Stimulated activated naive CD8-positive, alpha-beta T cell treated with anti-CD3 and anti-CD28 coated beads, Interleukin-15, Interleukin-2, amounts not matched to agents 100 ng/mL and 50 ng/mL, for 24 hours (primary cell): ENCODE data around the gene TRAF2.
A peak's percentile ranks its signal among the peaks of the same experiment; 100 is the strongest.

ENCODE experiments used
- H3K27ac Mint-ChIP-seq: one replicate; pipeline ENCODE4 v1.8.0; 2021; ENCODE audit warnings: mild to moderate bottlenecking, mixed read lengths
- H3K27me3 Mint-ChIP-seq: one replicate; pipeline ENCODE4 v1.8.0; 2021; ENCODE audit warnings: mixed read lengths
- H3K36me3 Mint-ChIP-seq: one replicate; pipeline ENCODE4 v1.8.0; 2021; ENCODE audit warnings: low read depth, mixed read lengths
- H3K4me1 Mint-ChIP-seq: one replicate; pipeline ENCODE4 v1.8.0; 2021; ENCODE audit warnings: low read depth, mixed read lengths
- H3K4me3 Mint-ChIP-seq: one replicate; pipeline ENCODE4 v1.8.0; 2021; ENCODE audit warnings: mild to moderate bottlenecking, mixed read lengths
- H3K9me3 Mint-ChIP-seq: one replicate; pipeline ENCODE4 v1.8.0; 2021; ENCODE audit warnings: mixed read lengths

The TRAF2 gene

GRCh38 chr9:136947028-136947891 is 60.9 kb downstream of the TRAF2 start:
- Mint-ChIP-seq H3K9me3 (no peaks in the 10 kb centered on the region), H3K27me3 (no peaks in the 10 kb centered on the region), H3K36me3 (no peaks in the 10 kb centered on the region), H3K27ac (no peak overlapping the region), H3K4me1 (peaks cover 13% of the 10 kb centered on the region), H3K4me3 (no peak overlapping the region)

DNA sequence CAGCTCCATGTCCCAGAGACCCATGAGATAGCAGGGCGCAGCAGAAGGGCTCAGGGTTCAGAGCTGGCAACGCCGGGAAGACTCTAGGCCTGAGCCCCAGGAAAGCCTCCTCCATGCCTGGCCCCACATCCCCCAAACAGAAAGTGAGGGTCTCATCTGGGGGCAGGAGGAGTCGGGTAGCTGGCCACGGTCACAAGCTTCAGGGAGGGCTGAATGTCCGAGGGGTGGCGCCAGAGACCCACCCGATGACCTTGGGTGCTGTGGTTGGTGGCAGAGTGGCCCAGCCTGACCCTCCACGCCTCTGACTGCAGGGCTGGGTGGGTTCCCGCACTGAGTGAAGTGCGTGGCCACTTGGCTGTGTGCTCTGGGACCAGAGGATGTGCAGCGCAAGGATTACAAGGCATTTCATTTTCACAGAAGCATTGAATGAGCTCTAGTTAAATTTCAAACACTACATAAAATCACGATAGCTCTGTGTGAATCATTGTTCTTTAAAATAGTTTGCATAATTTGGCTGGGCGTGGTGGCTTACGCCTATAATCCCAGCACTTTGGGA is 61.7 kb downstream of the TRAF2 start:
- H3K27ac Mint-ChIP-seq = no peak overlapping the region
- H3K4me3 Mint-ChIP-seq = peak overlapping the region; percentile 40
- no peaks in the 10 kb centered on the region for H3K9me3 Mint-ChIP-seq
- H3K4me1 Mint-ChIP-seq = peaks cover 7% of the 10 kb centered on the region
- no peaks in the 10 kb centered on the region for H3K27me3 Mint-ChIP-seq
- H3K36me3 Mint-ChIP-seq = no peaks in the 10 kb centered on the region

DNA sequence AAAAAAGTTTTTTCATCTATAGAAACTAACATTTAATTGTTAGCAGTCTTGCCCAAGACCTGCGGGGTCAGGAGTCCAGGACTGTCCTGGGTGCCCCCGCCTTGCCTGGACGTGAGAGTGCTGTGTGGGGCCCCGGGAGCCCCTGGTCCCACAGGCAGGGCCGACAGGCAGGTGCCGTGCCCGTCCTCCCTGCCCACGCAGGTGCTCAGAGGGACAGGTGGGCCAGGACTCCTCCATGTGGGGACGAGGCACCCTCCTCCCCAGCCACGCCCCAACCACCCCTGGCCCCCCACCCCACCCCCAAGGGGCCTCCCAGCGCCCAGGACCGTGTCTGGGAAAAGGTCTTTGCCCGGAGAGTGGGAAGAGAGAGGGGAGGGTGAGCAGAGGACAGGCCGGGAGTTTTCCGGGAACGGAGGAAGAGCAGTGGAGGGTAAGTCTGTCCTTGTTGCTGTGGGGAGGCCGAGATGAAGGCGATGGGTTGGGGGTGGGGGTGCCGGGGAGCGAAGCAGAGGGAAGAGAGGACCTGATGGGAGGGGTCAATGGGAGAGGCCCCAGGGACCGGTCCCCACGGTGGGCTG is 63.0 kb downstream of the TRAF2 start:
- peak overlapping the region; percentile 75 for H3K27ac Mint-ChIP-seq
- no peaks in the 10 kb centered on the region for H3K27me3 Mint-ChIP-seq
- peak overlapping the region; percentile 80 for H3K4me3 Mint-ChIP-seq
- H3K4me1 Mint-ChIP-seq = peaks cover 7% of the 10 kb centered on the region
- no peaks in the 10 kb centered on the region for H3K36me3 Mint-ChIP-seq
- no peaks in the 10 kb centered on the region for H3K9me3 Mint-ChIP-seq

- peak overlapping the region; percentile 79 for H3K27ac Mint-ChIP-seq
- no peaks in the 10 kb centered on the region for H3K27me3 Mint-ChIP-seq
- peaks cover 3% of the 10 kb centered on the region for H3K4me1 Mint-ChIP-seq
- no peaks in the 10 kb centered on the region for H3K36me3 Mint-ChIP-seq
- no peaks in the 10 kb centered on the region for H3K9me3 Mint-ChIP-seq
- H3K4me3 Mint-ChIP-seq = peak overlapping the region; percentile 80
These were observed 63.7 kb downstream of the TRAF2 start for GRCh38 chr9:136949817-136950655.

DNA sequence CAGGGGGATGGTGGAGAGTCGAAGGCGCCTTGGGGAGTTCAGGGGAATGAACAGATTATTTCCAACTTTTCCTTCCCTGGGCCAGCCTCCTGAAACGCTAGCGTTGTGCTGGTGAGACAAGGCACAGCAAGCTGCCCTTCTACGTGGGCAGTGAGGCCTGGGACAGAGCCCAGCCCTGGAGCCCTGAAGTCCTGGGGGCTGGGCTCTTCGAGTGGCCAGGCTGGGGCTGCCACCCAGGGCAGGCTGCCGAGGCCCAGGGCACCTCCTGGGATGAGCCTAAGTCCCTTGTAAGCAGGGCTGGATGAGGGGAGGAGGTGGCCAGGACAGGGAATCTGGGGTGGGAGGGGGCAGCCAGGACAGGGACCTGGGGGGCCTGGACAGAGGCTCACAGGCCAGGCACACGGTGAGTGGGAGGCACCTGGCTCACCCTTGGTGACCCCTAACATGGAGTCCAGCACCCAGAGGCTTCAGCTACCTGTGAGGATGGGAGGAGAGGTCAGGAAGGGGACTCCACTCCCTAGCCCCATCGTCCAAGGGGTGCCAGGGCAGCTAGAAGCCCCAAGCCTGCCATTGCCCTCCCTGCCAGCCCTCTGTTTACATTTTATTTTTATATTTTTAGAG is 64.5 kb downstream of the TRAF2 start:
- H3K27ac Mint-ChIP-seq = peak overlapping the region; percentile 79
- H3K4me3 Mint-ChIP-seq = peak overlapping the region; percentile 77
- H3K9me3 Mint-ChIP-seq = no peaks in the 10 kb centered on the region
- peaks cover 3% of the 10 kb centered on the region for H3K4me1 Mint-ChIP-seq
- H3K27me3 Mint-ChIP-seq = no peaks in the 10 kb centered on the region
- H3K36me3 Mint-ChIP-seq = no peaks in the 10 kb centered on the region

GRCh38 chr9:136951541-136952320 is 65.4 kb downstream of the TRAF2 start, which contains the start of gene LCN12:
Gene LCN12 (plus strand): TSS chr9:136952273. CDS start chr9:136952328, 55 bp downstream.
- Mint-ChIP-seq H3K9me3 (peaks cover 7% of the 10 kb centered on the region), H3K4me1 (peaks cover 3% of the 10 kb centered on the region), H3K36me3 (no peaks in the 10 kb centered on the region), H3K4me3 (no peak within 1 kb of the TSS), H3K27me3 (no peaks in the 10 kb centered on the region), H3K27ac (no peak within 1 kb of the TSS)

DNA sequence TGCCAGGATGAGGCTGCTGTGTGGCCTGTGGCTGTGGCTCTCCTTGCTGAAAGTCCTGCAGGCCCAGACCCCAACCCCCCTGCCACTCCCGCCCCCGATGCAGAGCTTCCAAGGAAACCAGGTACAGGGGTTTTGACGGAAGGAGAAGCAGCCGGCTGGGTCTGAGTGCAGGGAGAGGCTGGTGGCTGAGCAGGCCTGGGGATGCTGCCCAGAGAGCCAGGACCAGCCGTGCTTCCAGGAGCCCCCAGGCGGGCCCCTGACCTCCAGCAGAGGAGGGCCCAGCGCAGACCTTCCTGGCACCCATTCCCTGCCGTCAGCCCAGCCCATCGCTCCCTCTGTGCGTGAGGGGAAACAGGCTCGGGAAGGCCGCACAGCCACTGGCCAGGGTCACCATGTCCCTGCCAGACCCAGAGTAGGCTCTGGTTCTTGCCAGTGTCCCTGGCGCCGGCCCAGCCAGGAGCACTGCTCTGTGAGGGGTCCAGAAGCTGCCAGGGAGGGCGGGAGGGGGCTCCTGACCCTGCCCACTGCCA is 66.1 kb downstream of the TRAF2 start:
- peaks cover 3% of the 10 kb centered on the region for H3K4me1 Mint-ChIP-seq
- no peak overlapping the region for H3K27ac Mint-ChIP-seq
- peaks cover 8% of the 10 kb centered on the region for H3K9me3 Mint-ChIP-seq
- no peaks in the 10 kb centered on the region for H3K27me3 Mint-ChIP-seq
- H3K4me3 Mint-ChIP-seq = no peak overlapping the region
- H3K36me3 Mint-ChIP-seq = no peaks in the 10 kb centered on the region

- Mint-ChIP-seq H3K4me1 (peaks cover 3% of the 10 kb centered on the region), H3K27me3 (no peaks in the 10 kb centered on the region), H3K4me3 (no peak overlapping the region)
These were observed 66.8 kb downstream of the TRAF2 start for GRCh38 chr9:136952876-136953770.

DNA sequence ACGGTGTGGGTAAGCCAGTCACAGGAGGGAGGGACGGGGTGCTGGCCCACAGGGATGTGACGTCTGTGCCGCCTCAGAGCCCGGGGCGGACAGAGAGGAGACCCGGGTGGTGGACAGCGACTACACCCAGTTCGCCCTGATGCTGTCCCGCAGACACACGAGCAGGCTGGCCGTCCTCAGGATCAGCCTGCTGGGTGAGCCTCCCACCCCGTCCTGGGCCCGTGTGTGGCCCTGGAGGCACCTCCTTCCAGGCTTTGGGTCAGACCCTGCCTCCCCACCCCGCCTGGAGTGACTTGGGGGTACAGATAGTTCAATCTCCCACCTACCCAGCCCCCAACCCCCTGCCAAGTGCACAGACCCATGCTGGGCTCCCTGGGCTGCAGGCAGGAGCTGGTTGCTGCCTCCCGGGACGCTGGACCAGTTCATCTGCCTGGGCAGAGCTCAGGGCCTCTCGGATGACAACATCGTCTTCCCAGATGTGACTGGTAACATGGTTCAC is 67.5 kb downstream of the TRAF2 start:
- Mint-ChIP-seq H3K27ac (no peak overlapping the region), H3K4me3 (no peak overlapping the region), H3K4me1 (peaks cover 3% of the 10 kb centered on the region), H3K36me3 (no peaks in the 10 kb centered on the region), H3K27me3 (no peaks in the 10 kb centered on the region), H3K9me3 (peaks cover 8% of the 10 kb centered on the region)

More at GRCh38 chr9:136952876-136953770, 66.8 kb downstream of the TRAF2 start:
- peaks cover 8% of the 10 kb centered on the region for H3K9me3 Mint-ChIP-seq
- no peaks in the 10 kb centered on the region for H3K36me3 Mint-ChIP-seq
- no peak overlapping the region for H3K27ac Mint-ChIP-seq

- Mint-ChIP-seq H3K4me3 (no peak overlapping the region), H3K9me3 (peaks cover 8% of the 10 kb centered on the region), H3K27me3 (no peaks in the 10 kb centered on the region)
These were observed 68.2 kb downstream of the TRAF2 start for GRCh38 chr9:136954270-136955083.

GRCh38 chr9:136955202-136955942 is 69.1 kb downstream of the TRAF2 start:
- peaks cover 5% of the 10 kb centered on the region for H3K4me1 Mint-ChIP-seq
- H3K27me3 Mint-ChIP-seq = no peaks in the 10 kb centered on the region
- no peak overlapping the region for H3K27ac Mint-ChIP-seq
- H3K9me3 Mint-ChIP-seq = peaks cover 8% of the 10 kb centered on the region
- no peaks in the 10 kb centered on the region for H3K36me3 Mint-ChIP-seq
- no peak overlapping the region for H3K4me3 Mint-ChIP-seq

More at GRCh38 chr9:136954270-136955083, 68.2 kb downstream of the TRAF2 start:
- H3K4me1 Mint-ChIP-seq = peaks cover 3% of the 10 kb centered on the region
- no peaks in the 10 kb centered on the region for H3K36me3 Mint-ChIP-seq
- H3K27ac Mint-ChIP-seq = no peak overlapping the region
